Measurements from ENCODE around the gene TP53I3.
A peak's percentile ranks its signal among the peaks of the same experiment; 100 is the strongest.
"Not testable (repeated sequence)": the region's sequence is repeated elsewhere in the genome, so short reads cannot be mapped to it uniquely, and the experiment has no call there.

The TP53I3 gene

GRCh38 chr2:24084386-24085199, at the start of gene TP53I3:
TSS of gene TP53I3 (minus strand) at chr2:24084834. CDS start at chr2:24084326, 508 bp downstream.
- peak; percentile 77 for DNase-seq (ENCODE audit: low read depth, low spot score)

GRCh38 chr2:24132543-24132942, 47.9 kb upstream of the TP53I3 start:
- DNase-seq (ENCODE audit: low read depth, low spot score), result no peak

GRCh38 chr2:24125956-24126355, 41.3 kb upstream of the TP53I3 start:
- no peak for DNase-seq (ENCODE audit: low read depth, low spot score)

- DNase-seq (ENCODE audit: low read depth, low spot score), result no peak
These were observed 39.4 kb upstream of the TP53I3 start for GRCh38 chr2:24123922-24124580.

GRCh38 chr2:24123195-24123921, 38.7 kb upstream of the TP53I3 start, which contains the start of the genes FAM228B and PFN4:
TSS of gene FAM228B (plus strand) at chr2:24123469. CDS start at chr2:24124362, 893 bp downstream.
TSS of gene PFN4 (minus strand) at chr2:24123334. CDS start at chr2:24122535, 799 bp downstream.
- DNase-seq (ENCODE audit: low read depth, low spot score), result no peak

- DNase-seq (ENCODE audit: low read depth, low spot score), result no peak
These were observed 37.9 kb upstream of the TP53I3 start for GRCh38 chr2:24122366-24123194.

- no peak for DNase-seq (ENCODE audit: low read depth, low spot score)
These were observed 36.8 kb upstream of the TP53I3 start for GRCh38 chr2:24121469-24121868.

GRCh38 chr2:24121066-24121465, 36.4 kb upstream of the TP53I3 start:
- DNase-seq (ENCODE audit: low read depth, low spot score), result no peak

GRCh38 chr2:24117902-24118301, 33.3 kb upstream of the TP53I3 start:
- no peak for DNase-seq (ENCODE audit: low read depth, low spot score)

GRCh38 chr2:24115057-24115456, 30.4 kb upstream of the TP53I3 start:
- no peak for DNase-seq (ENCODE audit: low read depth, low spot score)

GRCh38 chr2:24111407-24111901, 26.8 kb upstream of the TP53I3 start:
- DNase-seq (ENCODE audit: low read depth, low spot score), result no peak

- no peak for DNase-seq (ENCODE audit: low read depth, low spot score)
These were observed 26.1 kb upstream of the TP53I3 start for GRCh38 chr2:24110660-24111303.

- not testable (repeated sequence) for DNase-seq (ENCODE audit: low read depth, low spot score)
These were observed 24.8 kb upstream of the TP53I3 start for GRCh38 chr2:24109431-24109830.

- DNase-seq (ENCODE audit: low read depth, low spot score), result no peak
These were observed 22.7 kb upstream of the TP53I3 start for GRCh38 chr2:24107336-24107735.

- no peak for DNase-seq (ENCODE audit: low read depth, low spot score)
These were observed 22.2 kb upstream of the TP53I3 start for GRCh38 chr2:24106786-24107185.

- DNase-seq (ENCODE audit: low read depth, low spot score), result no peak
These were observed 21.2 kb upstream of the TP53I3 start for GRCh38 chr2:24105816-24106215.

GRCh38 chr2:24104906-24105305, 20.3 kb upstream of the TP53I3 start:
- DNase-seq (ENCODE audit: low read depth, low spot score), result no peak

GRCh38 chr2:24104110-24104650, 19.5 kb upstream of the TP53I3 start:
- no peak for DNase-seq (ENCODE audit: low read depth, low spot score)

GRCh38 chr2:24102677-24103076, 18.0 kb upstream of the TP53I3 start:
- DNase-seq (ENCODE audit: low read depth, low spot score), result no peak

- no peak for DNase-seq (ENCODE audit: low read depth, low spot score)
These were observed 17.4 kb upstream of the TP53I3 start for GRCh38 chr2:24101992-24102391.
